ENCODE results near the gene AGPAT3. TPM values are rescaled to one million over a fixed set of nuclear protein-coding genes. Genes with fewer than 3 reads are reported as not detected.

The AGPAT3 gene
- total and polyA plus RNA-seq, 9 donors, result 11.6 to 42.1 (median 31.9) TPM

- intact Hi-C loops (cut with DNase I), result loop anchor here in 1 of 4 donors (10.0 kb wide), 1 partner anchor 51 kb away; no protein-coding TSS in a partner anchor
- TF ChIP-seq POLR2A (IDR thresholded peaks at IDR 0.05) (no peak), CTCF (IDR thresholded peaks at IDR 0.05) (no peak), EP300 (IDR thresholded peaks at IDR 0.05) (no peak)
- H3K4me3 ChIP-seq, result no peak overlapping the region
- 71 to 75% (median 72%) methylated on average over 11 of the region's 11 CpGs for WGBS, 3 donors
- H3K9me3 ChIP-seq, result no peaks in the 10 kb centered on the region
- no peak overlapping the region for H3K27ac ChIP-seq
- H3K27me3 ChIP-seq, result no peaks in the 10 kb centered on the region
- no peak for DNase-seq
- H3K4me1 ChIP-seq (ENCODE audit: insufficient read depth), result no peaks in the 10 kb centered on the region
- no peaks in the 10 kb centered on the region for H3K36me3 ChIP-seq
These were observed 91.1 kb downstream of the AGPAT3 start for GRCh38 chr21:43956019-43956669.

- Histone ChIP-seq H3K4me1 (ENCODE audit: insufficient read depth) (no peaks in the 10 kb centered on the region), H3K4me3 (no peak overlapping the region), H3K9me3 (no peaks in the 10 kb centered on the region), H3K27me3 (no peaks in the 10 kb centered on the region), H3K36me3 (no peaks in the 10 kb centered on the region), H3K27ac (no peak overlapping the region)
- intact Hi-C loops (cut with DNase I), result loop anchor here in 1 of 4 donors (10.0 kb wide), 1 partner anchor 52 kb away; no protein-coding TSS in a partner anchor
- WGBS, 3 donors, result 68 to 71% (median 70%) methylated on average over 4 to 6 of the region's 6 CpGs
- no peak for DNase-seq
- no peak for TF ChIP-seq EP300 (IDR thresholded peaks at IDR 0.05)
- TF ChIP-seq POLR2A (IDR thresholded peaks at IDR 0.05), result no peak
- TF ChIP-seq CTCF (IDR thresholded peaks at IDR 0.05), result no peak
These were observed 91.6 kb downstream of the AGPAT3 start for GRCh38 chr21:43956670-43957035.

- Histone ChIP-seq H3K9me3 (no peaks in the 10 kb centered on the region), H3K27me3 (no peaks in the 10 kb centered on the region), H3K4me1 (ENCODE audit: insufficient read depth) (no peaks in the 10 kb centered on the region), H3K36me3 (no peaks in the 10 kb centered on the region), H3K27ac (no peak overlapping the region), H3K4me3 (no peak overlapping the region)
- no peak for DNase-seq
- WGBS, 3 donors, result 64 to 72% (median 66%) methylated on average over 15 to 17 of the region's 17 CpGs
- TF ChIP-seq POLR2A (IDR thresholded peaks at IDR 0.05) (no peak), CTCF (IDR thresholded peaks at IDR 0.05) (no peak), EP300 (IDR thresholded peaks at IDR 0.05) (no peak)
- intact Hi-C loops (cut with DNase I), result loop anchor here in 1 of 4 donors (10.0 kb wide), 1 partner anchor 52 kb away; no protein-coding TSS in a partner anchor
These were observed 92.1 kb downstream of the AGPAT3 start for GRCh38 chr21:43957128-43957571.

- TF ChIP-seq POLR2A (IDR thresholded peaks at IDR 0.05) (no peak), CTCF (IDR thresholded peaks at IDR 0.05) (no peak), EP300 (IDR thresholded peaks at IDR 0.05) (no peak)
- Histone ChIP-seq H3K9me3 (no peaks in the 10 kb centered on the region), H3K4me3 (no peak overlapping the region), H3K27ac (no peak overlapping the region), H3K27me3 (no peaks in the 10 kb centered on the region), H3K36me3 (no peaks in the 10 kb centered on the region), H3K4me1 (ENCODE audit: insufficient read depth) (no peaks in the 10 kb centered on the region)
- intact Hi-C loops (cut with DNase I), result loop anchor here in 1 of 4 donors (10.0 kb wide), 1 partner anchor 53 kb away; no protein-coding TSS in a partner anchor
- whole genome bisulfite sequencing, 3 donors, result 44 to 51% (median 46%) methylated on average over 16 to 22 of the region's 22 CpGs
- no peak for DNase-seq
These were observed 92.8 kb downstream of the AGPAT3 start for GRCh38 chr21:43957611-43958362.

All from ovary (tissue), 9 donors.